CD4-positive, alpha-beta T cell treated with Interleukin-17A for 4 hours (primary cell): ENCODE measurements around the gene TBCB.
A peak's percentile ranks its signal among the peaks of the same experiment; 100 is the strongest.
"Not testable (repeated sequence)": the region's sequence is repeated elsewhere in the genome, so short reads cannot be mapped to it uniquely, and the experiment has no call there.

Experiments used
- DNase-seq: peaks from one replicate; pipeline ENCODE4 v3.0.0-alpha.2; 2020; ENCODE audit warnings: mixed read lengths

TBCB gene, protein sequence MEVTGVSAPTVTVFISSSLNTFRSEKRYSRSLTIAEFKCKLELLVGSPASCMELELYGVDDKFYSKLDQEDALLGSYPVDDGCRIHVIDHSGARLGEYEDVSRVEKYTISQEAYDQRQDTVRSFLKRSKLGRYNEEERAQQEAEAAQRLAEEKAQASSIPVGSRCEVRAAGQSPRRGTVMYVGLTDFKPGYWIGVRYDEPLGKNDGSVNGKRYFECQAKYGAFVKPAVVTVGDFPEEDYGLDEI

DNA sequence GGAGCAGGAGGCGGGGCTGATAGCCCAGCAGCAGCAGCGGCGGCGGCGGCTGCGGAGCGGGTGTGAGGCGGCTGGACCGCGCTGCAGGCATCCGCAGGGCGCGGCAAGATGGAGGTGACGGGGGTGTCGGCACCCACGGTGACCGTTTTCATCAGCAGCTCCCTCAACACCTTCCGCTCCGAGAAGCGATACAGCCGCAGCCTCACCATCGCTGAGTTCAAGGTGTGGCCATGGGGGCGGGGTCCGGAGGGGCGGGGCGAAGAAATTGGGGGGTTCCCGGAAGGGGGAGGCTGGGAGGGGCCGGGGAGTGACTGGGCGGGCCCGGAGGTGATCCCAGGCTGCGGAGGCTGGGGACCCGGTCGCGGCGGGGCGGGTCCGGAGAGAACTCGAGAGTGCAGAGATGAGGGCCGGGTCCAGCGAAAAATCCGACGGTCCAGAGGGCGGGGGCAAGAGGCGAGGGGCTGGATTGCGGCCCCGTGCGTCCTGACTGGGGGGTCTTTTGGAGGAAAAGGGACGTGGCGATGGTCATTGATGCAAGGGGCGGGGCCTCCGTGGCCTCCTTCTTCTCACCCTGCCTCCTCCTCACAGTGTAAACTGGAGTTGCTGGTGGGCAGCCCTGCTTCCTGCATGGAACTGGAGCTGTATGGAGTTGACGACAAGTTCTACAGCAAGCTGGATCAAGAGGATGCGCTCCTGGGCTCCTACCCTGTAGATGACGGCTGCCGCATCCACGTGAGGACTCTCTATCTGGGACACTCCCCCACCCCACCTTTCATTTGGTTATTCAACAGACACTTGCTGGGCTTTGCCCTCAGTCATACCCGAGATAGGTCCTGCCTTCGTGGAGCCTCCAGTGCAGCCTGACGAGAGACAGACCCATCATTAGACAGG lies at the start of gene TBCB:
Gene TBCB (plus strand): TSS at position 16 of the 891 bp plus-strand sequence. CDS start 93 bp downstream, at position 109.
- peak; percentile 97 for DNase-seq

DNA sequence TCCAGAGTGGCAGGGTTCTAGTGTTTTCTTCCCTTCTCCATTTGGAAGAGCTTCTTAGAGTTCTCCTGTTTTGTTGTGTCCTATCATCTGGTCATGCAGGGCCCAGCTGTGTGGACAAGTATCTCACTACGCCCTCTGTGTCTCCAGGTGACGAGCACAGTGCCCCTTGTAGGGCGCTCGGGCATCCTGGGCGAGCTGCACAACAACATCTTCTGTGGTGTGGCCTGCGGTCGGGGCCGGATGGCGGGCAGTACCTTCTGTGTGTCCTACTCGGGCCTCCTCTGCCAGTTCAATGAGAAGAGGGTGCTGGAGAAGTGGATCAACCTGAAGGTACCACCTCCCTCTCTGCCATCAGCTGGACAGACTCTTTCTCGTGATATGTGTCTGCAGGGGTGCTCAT lies 47.6 kb upstream of the TBCB start:
- no peak for DNase-seq

- not testable (repeated sequence) for DNase-seq
These were observed 46.3 kb upstream of the TBCB start for GRCh38 chr19:36068810-36069499.

DNA sequence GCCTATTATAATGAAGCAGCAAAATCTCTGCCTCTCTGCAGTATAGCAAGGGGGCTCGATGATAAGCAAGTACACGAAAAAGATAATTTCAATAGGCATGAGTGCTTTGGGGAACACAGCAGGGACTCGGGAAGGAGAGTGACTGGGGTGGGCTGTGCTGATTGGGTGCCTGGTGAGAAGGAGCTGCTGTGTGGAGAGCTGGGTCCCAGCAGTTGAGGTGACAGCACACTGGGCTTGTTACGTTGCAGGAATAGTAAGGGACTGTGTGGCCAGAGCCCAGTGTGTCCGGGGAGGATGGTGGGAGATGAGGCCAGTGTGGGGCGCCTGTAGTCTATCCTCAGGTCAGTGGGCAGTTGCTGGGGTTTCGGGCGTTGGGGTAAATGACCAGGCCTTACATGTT lies 43.2 kb upstream of the TBCB start:
- DNase-seq: no peak

DNA sequence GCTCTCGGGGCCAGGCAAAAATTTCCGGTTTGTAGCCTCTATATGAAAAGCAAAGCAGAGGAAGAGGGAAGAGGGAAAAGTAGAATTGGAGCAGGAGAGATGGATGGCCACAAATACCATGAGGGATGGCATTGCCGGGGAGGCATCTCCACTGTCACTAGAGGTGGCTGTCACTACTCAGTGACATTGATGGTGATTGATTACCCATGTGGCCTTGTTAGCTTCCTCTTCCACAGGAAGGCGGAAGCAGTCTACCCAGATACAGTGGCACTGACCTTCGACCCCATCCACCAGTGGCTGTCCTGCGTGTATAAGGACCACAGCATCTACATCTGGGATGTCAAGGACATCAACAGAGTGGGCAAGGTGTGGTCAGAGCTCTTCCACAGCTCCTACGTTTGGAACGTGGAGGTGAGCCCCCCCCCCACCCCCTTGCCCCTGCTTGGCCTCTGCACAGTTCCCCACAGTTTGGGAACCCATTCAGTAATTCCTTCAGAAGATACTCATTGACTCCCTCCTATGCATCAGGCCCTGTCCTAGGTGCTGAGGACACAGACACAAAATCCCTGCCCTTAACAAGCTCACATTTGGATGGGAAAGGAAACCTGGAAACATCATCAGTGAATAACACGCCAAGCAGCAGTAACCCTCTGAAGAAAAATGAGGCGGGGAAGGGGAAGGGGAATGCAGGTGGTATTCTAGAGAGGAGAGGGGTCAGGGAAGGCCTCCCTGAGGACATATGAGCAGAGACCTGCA lies 42.0 kb upstream of the TBCB start:
- DNase-seq: no peak

- DNase-seq: no peak
These were observed 35.8 kb upstream of the TBCB start for GRCh38 chr19:36079389-36079945.

DNA sequence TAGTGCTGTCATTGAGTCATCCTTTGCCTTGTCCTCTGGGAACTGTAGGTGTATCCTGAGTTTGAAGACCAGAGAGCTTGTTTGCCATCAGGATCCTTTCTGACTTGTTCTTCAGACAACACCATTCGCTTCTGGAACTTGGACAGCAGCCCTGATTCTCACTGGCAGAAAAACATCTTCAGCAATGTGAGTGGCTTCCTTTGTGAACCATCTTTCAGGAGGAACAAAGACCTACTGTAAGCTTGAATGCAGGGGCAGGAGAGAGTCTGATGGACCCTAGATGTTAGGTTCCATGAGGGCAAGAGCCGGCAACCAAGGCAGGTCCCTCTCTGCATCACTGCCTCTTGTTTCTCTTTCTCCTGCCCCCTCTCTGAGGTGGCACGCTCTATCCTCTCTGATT lies 33.9 kb upstream of the TBCB start:
- no peak for DNase-seq

GRCh38 chr19:36081894-36082293 lies 33.4 kb upstream of the TBCB start:
- DNase-seq: no peak

GRCh38 chr19:36082916-36083315 lies 32.4 kb upstream of the TBCB start:
- no peak for DNase-seq

GRCh38 chr19:36084231-36085009 lies 30.8 kb upstream of the TBCB start:
- DNase-seq: no peak

- no peak for DNase-seq
These were observed 28.9 kb upstream of the TBCB start for GRCh38 chr19:36086326-36086725.

- DNase-seq: no peak
These were observed 25.4 kb upstream of the TBCB start for GRCh38 chr19:36089847-36090246.

DNA sequence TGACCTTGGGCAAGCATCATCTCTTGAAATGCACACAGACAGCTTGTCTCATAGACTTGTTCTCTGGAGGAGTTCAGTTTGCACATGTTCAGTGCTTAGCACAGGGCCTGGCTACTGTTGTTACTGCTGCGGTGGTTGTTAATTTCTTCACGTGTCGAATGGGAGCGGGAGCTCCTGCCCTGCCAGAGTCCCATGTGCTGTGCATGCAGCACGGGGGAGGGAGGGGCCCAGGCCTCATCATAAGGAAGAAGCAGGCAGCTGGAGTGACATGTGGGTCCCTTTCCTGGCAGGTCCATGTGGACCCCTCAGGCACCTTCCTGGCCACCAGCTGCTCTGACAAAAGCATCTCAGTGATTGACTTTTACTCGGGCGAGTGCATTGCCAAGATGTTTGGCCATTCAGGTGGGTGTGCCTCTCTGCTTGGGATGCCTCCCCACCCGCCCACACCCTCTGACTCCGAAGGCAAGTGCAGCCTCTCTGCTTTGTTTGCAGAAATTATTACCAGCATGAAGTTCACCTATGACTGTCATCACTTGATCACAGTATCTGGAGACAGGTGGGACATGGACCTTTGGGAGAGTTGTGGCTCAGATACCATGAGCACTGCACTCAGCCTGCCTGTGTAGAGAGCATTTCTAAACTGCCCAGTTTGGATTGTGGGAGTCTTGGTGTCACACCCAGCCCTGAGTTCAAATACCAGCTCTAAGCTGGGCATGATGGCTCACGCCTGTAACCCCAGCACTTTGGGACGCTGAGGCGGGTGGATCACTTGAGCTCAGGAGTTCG lies 24.2 kb upstream of the TBCB start:
- DNase-seq: no peak

DNA sequence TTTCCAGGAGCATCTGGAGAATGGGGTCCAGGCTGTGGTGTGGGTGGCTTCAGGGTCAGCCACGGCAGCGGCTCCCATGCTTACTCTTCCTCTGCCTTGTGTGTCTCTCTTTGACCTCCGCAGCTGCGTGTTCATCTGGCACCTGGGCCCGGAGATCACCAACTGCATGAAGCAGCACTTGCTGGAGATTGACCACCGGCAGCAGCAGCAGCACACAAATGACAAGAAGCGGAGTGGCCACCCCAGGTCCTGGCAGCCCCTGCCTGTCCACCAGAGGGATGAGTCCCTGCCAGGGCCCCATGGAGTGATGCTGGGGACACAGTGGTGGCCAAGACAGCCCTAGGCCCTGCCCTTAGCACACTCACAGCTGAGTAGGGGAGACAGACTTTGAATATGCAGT lies 22.7 kb upstream of the TBCB start:
- DNase-seq: no peak

- no peak for DNase-seq
These were observed 22.1 kb upstream of the TBCB start for GRCh38 chr19:36093146-36093662.

GRCh38 chr19:36093687-36094086 lies 21.6 kb upstream of the TBCB start:
- no peak for DNase-seq

DNA sequence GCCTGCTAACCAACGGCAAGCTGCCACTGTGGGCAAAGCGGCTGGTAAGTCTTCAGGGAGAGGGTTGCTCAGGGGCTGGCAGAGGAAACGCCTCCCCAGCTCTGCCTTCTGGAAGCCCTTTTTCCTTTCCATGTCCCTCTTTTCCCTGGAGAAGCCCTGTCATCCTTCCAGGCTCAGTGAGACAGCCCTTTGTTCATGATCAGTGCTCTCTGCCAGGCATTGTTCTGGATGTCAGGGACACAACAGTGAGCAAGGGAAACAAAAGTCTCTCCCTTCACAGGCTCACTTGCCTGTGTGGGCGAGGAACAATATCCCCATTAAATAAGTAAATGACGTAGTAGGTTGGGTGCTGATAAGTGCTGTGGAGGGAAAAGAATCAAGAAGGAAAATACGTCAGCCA lies 18.2 kb upstream of the TBCB start:
- no peak for DNase-seq

DNA sequence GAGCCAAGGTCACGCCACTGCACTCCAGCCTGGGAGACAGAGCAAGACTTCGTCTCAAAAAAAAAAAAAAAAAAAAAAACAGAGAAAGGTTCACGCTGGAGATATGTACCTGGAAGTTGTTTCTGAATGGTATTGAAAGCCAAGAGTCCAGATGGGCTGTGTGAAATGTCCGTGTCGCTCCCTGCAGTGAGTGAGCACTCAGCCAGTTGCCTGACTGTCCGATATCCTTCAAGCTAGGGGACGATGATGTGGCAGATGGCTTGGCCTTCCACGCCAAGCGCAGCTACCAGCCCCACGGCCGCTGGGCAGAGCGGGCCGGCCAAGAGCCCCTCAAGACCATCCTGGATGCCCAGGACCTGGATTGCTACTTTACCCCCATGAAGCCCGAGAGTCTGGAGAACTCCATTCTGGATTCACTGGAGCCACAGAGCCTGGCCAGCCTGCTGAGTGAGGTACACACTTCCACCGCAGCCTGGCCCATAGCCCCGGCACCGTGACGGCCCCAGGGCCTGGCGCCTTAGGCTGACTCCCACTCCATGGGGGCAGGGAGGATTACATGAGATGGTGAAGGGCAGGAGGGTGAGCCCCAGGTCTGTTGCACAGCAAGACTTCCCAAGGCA lies 16.0 kb upstream of the TBCB start:
- DNase-seq: no peak

- DNase-seq: no peak
These were observed 14.8 kb upstream of the TBCB start for GRCh38 chr19:36100476-36100875.
